GM12801 (cell line): Measurements from ENCODE around the gene PROZ.

Experiments used
- CTCF ChIP-seq: IDR thresholded peaks from one replicate; pipeline ENCODE4 v1.5.1; 2011; ENCODE audit warnings: control low read depth; ENCODE audit not compliant: insufficient read length; ENCODE audit errors: extremely low read depth

PROZ gene

GRCh38 chr13:113129921-113130750 lies 28.3 kb upstream of the PROZ start:
- TF ChIP-seq CTCF, result no peak

- TF ChIP-seq CTCF, result no peak
Measured at GRCh38 chr13:113135281-113135760, 23.1 kb upstream of the PROZ start.

- no peak for TF ChIP-seq CTCF
Measured at GRCh38 chr13:113137691-113138298, 20.7 kb upstream of the PROZ start.

GRCh38 chr13:113138792-113139551 lies 19.5 kb upstream of the PROZ start:
- TF ChIP-seq CTCF, result no peak

GRCh38 chr13:113139577-113139976 lies 18.9 kb upstream of the PROZ start:
- TF ChIP-seq CTCF, result no peak

- no peak for TF ChIP-seq CTCF
Measured at GRCh38 chr13:113140677-113141600, 17.5 kb upstream of the PROZ start.
